GM23248 (cell line): ENCODE data around the gene FILIP1L. TPM values are rescaled to one million over a fixed set of nuclear protein-coding genes. Genes with fewer than 3 reads are reported as not detected.

Source experiments
- DNase-seq: peaks from one replicate; pipeline ENCODE4 v3.0.0-alpha.2; 2015
- H2AFZ ChIP-seq: fragments of 200-600 bp; sonication (generic); 2 replicates; pipeline ENCODE4 v1.6.1; 2016; ENCODE audit warnings: antibody characterized with exemption
- H3F3A ChIP-seq: fragments of 200-600 bp; sonication (generic); 2 replicates; pipeline ENCODE4 v1.6.1; 2016; ENCODE audit warnings: mild to moderate bottlenecking, antibody characterized with exemption, mixed run types; ENCODE audit not compliant: insufficient read depth
- H3K27ac ChIP-seq: fragments of 200-600 bp; sonication (generic); 2 replicates; pipeline ENCODE4 v1.5.1; 2016; ENCODE audit warnings: mild to moderate bottlenecking
- H3K27me3 ChIP-seq: fragments of 200-600 bp; sonication (generic); replicated peaks from 2 replicates; pipeline ENCODE4 v1.6.1; 2016; ENCODE audit warnings: mild to moderate bottlenecking; ENCODE audit not compliant: insufficient read depth
- H3K36me3 ChIP-seq: fragments of 200-600 bp; sonication (generic); 2 replicates; pipeline ENCODE4 v1.6.1; 2016; ENCODE audit warnings: low read depth, mild to moderate bottlenecking
- H3K4me1 ChIP-seq: fragments of 200-600 bp; sonication (generic); 2 replicates; pipeline ENCODE4 v1.6.1; 2016; ENCODE audit warnings: mild to moderate bottlenecking; ENCODE audit not compliant: insufficient read depth
- H3K4me2 ChIP-seq: fragments of 200-600 bp; sonication (generic); one replicate; pipeline ENCODE4 v1.6.1; 2016; ENCODE audit warnings: mild to moderate bottlenecking; ENCODE audit not compliant: unreplicated experiment
- H3K4me3 ChIP-seq: fragments of 200-600 bp; sonication (generic); 2 replicates; pipeline ENCODE4 v1.5.1; 2016; ENCODE audit warnings: mild to moderate bottlenecking
- H3K79me2 ChIP-seq: fragments of 200-600 bp; sonication (generic); 2 replicates; pipeline ENCODE4 v1.6.1; 2016; ENCODE audit warnings: mild to moderate bottlenecking; ENCODE audit not compliant: insufficient read depth
- H3K9ac ChIP-seq: fragments of 200-600 bp; sonication (generic); 2 replicates; pipeline ENCODE4 v1.6.1; 2016; ENCODE audit warnings: mild to moderate bottlenecking
- H3K9me2 ChIP-seq: fragments of 200-600 bp; sonication (generic); 2 replicates; pipeline ENCODE4 v1.6.1; 2016; ENCODE audit warnings: mixed run types, mild to moderate bottlenecking, moderate library complexity; ENCODE audit not compliant: insufficient read depth
- H3K9me3 ChIP-seq: fragments of 200-600 bp; sonication (generic); one replicate; pipeline ENCODE4 v1.6.1; 2017; ENCODE audit warnings: low read depth
- H4K20me1 ChIP-seq: fragments of 200-600 bp; sonication (generic); 2 replicates; pipeline ENCODE4 v1.6.0; 2016; ENCODE audit not compliant: insufficient read depth
- EZH2 ChIP-seq: fragments of 200-600 bp; sonication (generic); IDR thresholded peaks from 2 replicates; pipeline ENCODE4 v1.6.1; 2018; ENCODE audit warnings: antibody characterized with exemption, mild to moderate bottlenecking; ENCODE audit not compliant: insufficient read depth, poor library complexity, severe bottlenecking
- EZH2phosphoT487 ChIP-seq: fragments of 200-600 bp; sonication (generic); IDR thresholded peaks from 2 replicates; pipeline ENCODE4 v1.6.1; 2018; ENCODE audit warnings: antibody characterized with exemption, moderate library complexity, mild to moderate bottlenecking, low read depth; ENCODE audit not compliant: insufficient read depth
- WGBS, 2 experiments: methylation state at CpG; one replicate each; pipeline ENCODE4 v1.1.6; 2015 to 2017; ENCODE audit warnings: low lambda C conversion rate in 2 of 2, low coverage in 1 of 2; ENCODE audit errors: missing lambda C conversion rate in 2 of 2; 5-methylcytosine and 5-hydroxymethylcytosine counted together
- in situ Hi-C: fragments of 300-500 bp; cut with MboI; formaldehyde crosslinking; loops from 2 replicates; pipeline ENCODE4 v1.15.0; 2020
- polyA plus RNA-seq: library from polyadenylated mRNA; unstranded; fragments of >200 nt; fragmentation: Nextera tagmentation; extraction: Ambion mirVana; gene quantifications from 2 replicates; pipeline ENCODE4 v1.2.1, GENCODE V29; 2016
- total RNA-seq: library from RNA; depleted of rRNA; stranded (reverse); fragments of >200 nt; shearing (Covaris generic); gene quantifications from 2 replicates; pipeline ENCODE4 v1.2.3, GENCODE V29; 2014

The FILIP1L gene
- total and polyA plus RNA-seq, 2 experiments from 2014 or later: 45.0 to 66.3 TPM

- H3K79me2 ChIP-seq: no peaks in the 10 kb centered on the region
- H4K20me1 ChIP-seq: no peaks in the 10 kb centered on the region
- H3F3A ChIP-seq: peaks cover 3% of the 10 kb centered on the region
- no peak overlapping the region for H3K27ac ChIP-seq
- H3K4me1 ChIP-seq: peaks cover 10% of the 10 kb centered on the region
- H3K4me2 ChIP-seq: no peak overlapping the region
- in situ Hi-C loops: no loop called here
- WGBS, 2 experiments: 86 to 100% methylated on average over 1 of the region's 1 CpG
- no peaks in the 10 kb centered on the region for H3K9me2 ChIP-seq
- no peak overlapping the region for H3K4me3 ChIP-seq
- TF ChIP-seq EZH2phosphoT487: no peak
- no peak for TF ChIP-seq EZH2
- no peaks in the 10 kb centered on the region for H3K27me3 ChIP-seq
- H3K36me3 ChIP-seq: no peaks in the 10 kb centered on the region
- H3K9me3 ChIP-seq: no peaks in the 10 kb centered on the region
- no peak overlapping the region for H2AFZ ChIP-seq
- DNase-seq: no peak
- H3K9ac ChIP-seq: no peak overlapping the region
Observed at GRCh38 chr3:99970198-99970597, 144.1 kb downstream of the FILIP1L start.

- Histone ChIP-seq H3K27me3 (no peaks in the 10 kb centered on the region), H3K4me3 (no peak overlapping the region), H2AFZ (no peak overlapping the region), H3K9me3 (no peaks in the 10 kb centered on the region), H3K4me2 (no peak overlapping the region), H3K9me2 (no peaks in the 10 kb centered on the region), H3K36me3 (no peaks in the 10 kb centered on the region), H3K9ac (no peak overlapping the region), H3F3A (peaks cover 9% of the 10 kb centered on the region), H4K20me1 (no peaks in the 10 kb centered on the region), H3K79me2 (no peaks in the 10 kb centered on the region), H3K27ac (no peak overlapping the region), H3K4me1 (peaks cover 17% of the 10 kb centered on the region)
- no peak for DNase-seq
- TF ChIP-seq EZH2phosphoT487 (no peak), EZH2 (no peak)
- 78 to 89% methylated on average over 3 of the region's 3 CpGs for WGBS, 2 experiments
- in situ Hi-C loops: no loop called here
Observed at GRCh38 chr3:99969136-99969535, 145.2 kb downstream of the FILIP1L start.

DNA sequence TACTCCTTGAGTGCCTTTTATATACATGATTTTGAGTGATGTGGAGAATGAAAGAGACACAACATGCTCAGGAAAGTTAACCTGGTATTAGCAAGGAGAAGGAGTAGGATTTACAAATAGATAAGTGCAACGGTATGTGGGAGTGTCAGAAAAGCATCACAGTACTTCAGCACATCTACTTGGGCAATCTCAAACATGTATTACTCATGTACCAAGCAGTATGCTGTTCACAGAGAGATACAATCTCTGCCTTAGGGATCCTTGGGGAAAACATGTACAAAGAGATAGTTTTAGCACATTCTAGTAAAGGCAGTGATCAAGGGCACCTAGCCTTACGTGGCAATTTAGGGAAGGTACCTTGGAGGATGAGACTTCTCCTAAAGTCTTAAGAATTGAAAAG is 146.5 kb downstream of the FILIP1L start:
- H3K4me3 ChIP-seq: no peak overlapping the region
- H3K9me2 ChIP-seq: no peaks in the 10 kb centered on the region
- WGBS, 2 experiments: 69 to 84% methylated on average over 2 of the region's 2 CpGs
- peaks cover 23% of the 10 kb centered on the region for H3K4me1 ChIP-seq
- H3K9ac ChIP-seq: no peak overlapping the region
- no peaks in the 10 kb centered on the region for H3K27me3 ChIP-seq
- no peak overlapping the region for H2AFZ ChIP-seq
- H3K36me3 ChIP-seq: no peaks in the 10 kb centered on the region
- in situ Hi-C loops: no loop called here
- H3K9me3 ChIP-seq: no peaks in the 10 kb centered on the region
- TF ChIP-seq EZH2phosphoT487 (no peak), EZH2 (no peak)
- peak; percentile 72 for DNase-seq
- H3F3A ChIP-seq: peaks cover 9% of the 10 kb centered on the region
- no peak overlapping the region for H3K27ac ChIP-seq
- H3K79me2 ChIP-seq: no peaks in the 10 kb centered on the region
- H4K20me1 ChIP-seq: no peaks in the 10 kb centered on the region
- H3K4me2 ChIP-seq: no peak overlapping the region

GRCh38 chr3:99966662-99967416 is 147.5 kb downstream of the FILIP1L start:
- in situ Hi-C loops: no loop called here
- H3K4me3 ChIP-seq: no peak overlapping the region
- WGBS, 2 experiments: 90 to 93% methylated on average over 7 of the region's 7 CpGs
- H3K27ac ChIP-seq: no peak overlapping the region
- no peaks in the 10 kb centered on the region for H4K20me1 ChIP-seq
- peak; percentile 47 for DNase-seq
- H3K27me3 ChIP-seq: no peaks in the 10 kb centered on the region
- H3K9me3 ChIP-seq: no peaks in the 10 kb centered on the region
- no peak overlapping the region for H2AFZ ChIP-seq
- no peak overlapping the region for H3K4me2 ChIP-seq
- peaks cover 14% of the 10 kb centered on the region for H3F3A ChIP-seq
- no peaks in the 10 kb centered on the region for H3K9me2 ChIP-seq
- no peaks in the 10 kb centered on the region for H3K79me2 ChIP-seq
- TF ChIP-seq EZH2: no peak
- TF ChIP-seq EZH2phosphoT487: no peak
- no peaks in the 10 kb centered on the region for H3K36me3 ChIP-seq
- H3K4me1 ChIP-seq: peaks cover 29% of the 10 kb centered on the region
- H3K9ac ChIP-seq: no peak overlapping the region
